ENCODE measurements around the gene DCN.

The DCN gene

DNA sequence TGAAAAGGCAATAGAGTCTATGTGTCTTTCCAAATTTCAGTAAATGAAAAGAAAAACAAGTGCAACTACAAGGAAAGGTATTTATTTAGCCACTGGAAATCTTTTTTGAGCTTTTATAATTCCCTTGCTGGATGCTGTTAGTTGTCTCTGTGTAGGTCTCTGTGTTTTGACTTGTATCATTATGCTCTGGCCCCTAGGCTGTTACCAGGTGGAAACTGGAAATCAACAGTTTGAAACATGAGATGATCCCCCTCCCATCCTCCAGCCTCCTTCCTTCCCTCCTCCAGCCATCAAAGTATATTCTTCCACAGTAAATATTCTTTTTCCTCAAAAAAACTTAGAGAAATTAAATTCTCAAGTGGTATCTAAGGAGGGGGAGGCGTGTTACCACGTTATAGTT is 934 bp upstream of the DCN start:
- DNase-seq: no peak

DNA sequence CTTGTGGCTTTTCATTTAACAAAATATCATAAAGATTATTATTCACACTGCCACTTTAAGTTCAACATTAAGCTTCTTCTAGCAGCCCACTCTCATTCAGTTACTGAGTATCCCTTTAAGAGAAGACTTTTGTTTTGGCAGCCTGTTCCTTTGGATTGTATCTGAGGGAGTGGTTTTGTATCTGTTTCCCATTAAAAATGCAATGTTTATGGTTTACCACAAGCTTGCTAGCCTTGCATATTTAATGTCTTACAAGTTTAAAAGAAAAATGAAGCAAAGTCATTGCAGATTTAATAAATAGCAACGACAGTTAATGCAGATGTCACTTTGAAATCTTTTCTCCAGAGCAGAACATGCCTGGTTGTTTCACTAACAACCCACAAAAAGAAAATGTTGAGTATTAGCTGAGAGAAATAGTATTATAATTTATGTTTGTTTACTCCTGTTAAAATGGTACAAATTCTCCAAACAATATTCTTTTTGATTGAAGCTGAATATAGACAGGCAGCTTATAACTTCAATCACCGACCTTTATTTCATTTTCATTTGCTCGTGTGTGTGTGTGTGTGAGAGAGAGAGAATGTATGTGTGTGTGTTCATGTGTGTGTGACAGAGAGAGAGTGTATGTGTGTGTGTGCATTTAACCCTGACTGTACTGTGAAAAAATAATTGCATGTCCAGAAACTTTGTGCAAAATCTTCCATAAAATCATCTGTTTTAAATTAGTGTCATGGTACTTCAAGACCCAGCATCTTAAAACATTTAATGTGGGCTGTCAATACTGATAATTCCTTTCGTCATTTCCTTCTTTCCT is 1.8 kb downstream of the DCN start:
- no peak for DNase-seq

DNA sequence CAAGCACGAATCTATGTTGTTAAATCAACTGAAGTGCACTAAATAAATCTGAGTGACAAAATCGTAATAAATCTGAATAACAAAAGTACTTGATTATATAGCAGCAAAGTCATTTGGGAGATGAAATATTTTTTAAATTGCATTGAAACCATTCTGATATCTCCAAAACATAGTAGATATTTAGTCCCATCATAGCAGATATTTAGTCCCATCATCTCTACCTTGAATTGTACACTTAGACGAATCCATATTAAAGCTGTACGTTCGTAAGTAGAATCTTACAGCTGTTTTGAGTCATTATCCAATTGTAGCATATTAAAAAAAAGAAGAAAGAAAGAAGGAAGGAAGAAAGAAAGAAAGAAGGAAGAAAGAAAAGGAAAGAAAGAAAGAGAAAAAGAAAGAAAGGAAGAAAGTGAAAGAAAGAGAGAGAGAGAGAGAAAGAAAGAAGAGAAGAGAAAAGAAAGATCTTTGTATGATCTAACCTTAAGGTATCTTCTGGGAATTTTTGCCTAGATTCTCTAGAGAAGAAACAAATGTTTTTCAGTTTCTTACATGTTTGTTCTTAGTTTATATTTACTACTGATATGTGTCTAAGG is 2.6 kb downstream of the DCN start:
- DNase-seq: no peak

DNA sequence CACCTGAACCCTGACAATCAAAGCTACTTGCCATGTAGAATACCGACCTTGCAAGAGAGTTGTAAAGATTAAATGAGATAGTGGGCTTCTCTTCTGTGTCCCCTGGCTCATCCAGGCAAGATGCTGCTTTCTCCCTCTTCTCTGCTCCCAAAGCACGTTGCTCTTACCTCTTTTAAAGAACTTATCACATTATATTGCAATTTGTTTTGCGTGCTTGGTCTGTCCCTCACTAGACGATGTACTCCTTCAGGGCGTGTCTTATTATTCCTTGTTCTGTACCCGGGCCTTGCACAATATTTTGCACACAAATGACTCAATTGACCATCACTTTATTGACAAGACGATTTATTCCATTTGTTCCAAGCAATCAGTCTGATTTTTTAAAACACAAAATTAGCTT is 3.3 kb downstream of the DCN start:
- DNase-seq: no peak

DNA sequence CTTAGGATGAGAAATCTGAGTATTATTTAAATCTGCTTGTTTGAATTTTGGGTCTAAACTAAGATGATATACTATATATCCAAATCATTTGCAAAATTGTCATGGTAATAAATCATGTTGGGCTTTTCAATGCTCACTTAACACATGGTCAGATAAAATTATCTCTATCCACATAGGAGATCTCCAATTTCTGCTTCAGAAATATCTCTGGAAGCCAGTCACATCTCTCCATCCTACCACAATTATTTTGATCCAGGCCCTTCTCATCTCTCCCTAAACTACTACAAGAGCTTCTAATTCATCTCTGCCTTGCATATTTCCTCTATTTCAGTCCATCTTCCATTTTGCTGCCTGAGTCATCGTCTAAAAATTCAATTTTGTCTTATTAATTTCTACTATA is 3.8 kb downstream of the DCN start:
- DNase-seq: no peak

DNA sequence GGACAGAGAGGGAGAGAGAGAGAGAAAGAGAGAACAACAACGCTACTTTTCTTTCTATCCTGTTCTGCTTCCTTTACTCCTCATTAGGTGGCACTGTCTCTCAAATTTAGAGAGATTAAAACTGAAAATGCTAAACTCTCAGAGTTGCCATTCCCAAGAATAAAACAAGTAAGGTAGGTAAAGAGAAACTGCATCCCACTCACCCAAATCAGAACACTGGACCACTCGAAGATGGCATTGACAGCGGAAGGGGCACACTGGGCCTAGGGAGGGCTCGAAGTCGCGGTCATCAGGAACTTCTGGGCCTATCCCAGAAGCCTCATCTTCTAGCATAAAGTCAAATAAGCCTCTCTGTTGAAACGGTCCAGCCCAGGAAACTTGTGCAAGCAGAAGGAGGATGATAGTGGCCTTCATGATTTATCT is 4.5 kb downstream of the DCN start:
- no peak for DNase-seq

DNA sequence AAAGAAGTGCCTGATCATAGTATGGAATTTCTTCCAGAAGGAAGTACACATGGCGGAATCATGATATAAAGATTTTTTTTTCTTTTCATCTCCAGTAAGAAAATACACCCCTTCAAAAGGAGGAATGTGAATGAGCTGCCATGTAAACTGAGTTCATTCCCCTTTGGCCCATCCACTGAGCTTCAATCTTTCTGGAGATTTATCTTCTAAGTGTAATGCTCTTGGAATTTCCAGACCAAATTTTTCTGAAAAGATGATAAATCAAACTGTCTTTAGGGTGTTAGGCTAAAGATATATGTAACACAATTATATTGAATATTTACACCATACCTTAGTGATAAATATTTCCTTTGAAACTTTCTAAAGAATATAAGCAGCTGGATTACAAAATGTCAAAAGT is 5.2 kb downstream of the DCN start:
- DNase-seq: no peak

DNA sequence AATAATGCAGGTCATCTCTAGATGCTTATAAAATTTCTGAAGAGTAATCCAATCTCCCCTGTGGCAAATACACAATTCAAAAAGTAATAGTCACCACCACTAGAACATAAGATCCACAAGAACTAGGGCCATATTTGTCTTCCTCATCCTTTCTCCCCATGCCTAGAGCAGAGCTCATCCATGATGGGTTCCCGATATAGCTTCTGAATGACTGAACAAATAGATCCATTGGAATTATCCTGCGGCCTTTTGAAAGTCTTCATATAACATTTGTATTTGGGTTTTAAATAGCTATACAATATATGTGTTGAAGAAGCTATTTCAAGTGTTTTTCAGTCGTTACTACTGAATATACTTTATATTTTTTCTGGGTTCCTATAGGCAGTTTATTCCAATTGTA is 5.7 kb downstream of the DCN start:
- DNase-seq: no peak

DNA sequence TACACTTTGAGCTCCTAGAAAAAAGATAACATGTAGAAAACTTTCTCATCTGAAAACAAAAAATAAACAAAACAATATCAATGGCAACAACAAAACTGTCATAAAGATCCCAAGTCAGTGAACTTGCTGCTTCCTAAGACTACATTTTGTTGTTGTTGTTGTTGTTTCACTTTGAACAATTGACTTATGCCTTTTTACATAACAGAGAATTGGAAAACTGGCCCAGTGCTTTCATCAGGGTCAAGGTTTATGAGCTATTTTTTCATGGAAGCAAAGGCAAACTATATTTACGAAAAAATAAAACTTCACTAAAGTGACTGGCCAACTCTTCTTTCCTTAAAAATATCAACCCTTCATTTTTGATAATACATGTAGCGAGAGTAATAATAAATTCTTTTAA is 6.3 kb downstream of the DCN start:
- DNase-seq: no peak

DNA sequence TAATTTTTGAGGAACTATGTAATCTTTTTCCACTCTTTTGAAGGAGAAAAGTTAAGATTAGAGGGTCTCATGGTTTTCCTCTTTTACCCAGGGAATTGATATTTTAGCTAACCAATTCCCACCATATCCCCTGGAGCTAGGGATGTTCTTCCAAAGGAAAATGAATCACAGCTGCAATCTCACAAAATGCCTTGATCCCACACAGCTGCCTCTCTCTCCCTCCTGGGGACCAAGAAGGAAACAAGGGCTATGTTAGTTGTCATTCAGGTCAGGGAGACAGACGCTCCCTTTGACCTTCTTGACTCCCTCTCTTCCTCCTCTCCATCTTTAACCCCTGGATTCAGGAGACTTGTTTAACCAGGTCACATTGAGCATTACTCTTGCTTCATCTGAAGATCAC is 9.5 kb downstream of the DCN start:
- DNase-seq: no peak

DNA sequence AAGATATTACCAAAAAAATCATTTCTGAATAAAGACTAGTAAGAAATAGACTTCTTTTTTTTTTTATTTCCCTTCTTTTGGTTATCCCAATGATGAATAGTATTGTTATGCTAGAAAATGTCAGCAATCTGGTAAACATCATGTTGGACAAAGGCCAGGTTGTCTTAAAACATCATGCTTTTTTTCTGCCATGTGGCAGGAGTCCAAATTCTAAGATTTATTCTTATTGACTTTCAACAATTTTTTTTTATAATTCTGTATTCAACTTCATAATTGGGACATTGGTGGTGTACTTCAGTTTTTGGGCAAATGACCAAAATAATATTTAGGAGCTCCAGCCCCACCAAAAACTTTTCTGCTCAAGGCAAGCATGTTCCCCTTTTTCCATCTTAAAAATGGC is 10.5 kb downstream of the DCN start:
- no peak for DNase-seq

DNA sequence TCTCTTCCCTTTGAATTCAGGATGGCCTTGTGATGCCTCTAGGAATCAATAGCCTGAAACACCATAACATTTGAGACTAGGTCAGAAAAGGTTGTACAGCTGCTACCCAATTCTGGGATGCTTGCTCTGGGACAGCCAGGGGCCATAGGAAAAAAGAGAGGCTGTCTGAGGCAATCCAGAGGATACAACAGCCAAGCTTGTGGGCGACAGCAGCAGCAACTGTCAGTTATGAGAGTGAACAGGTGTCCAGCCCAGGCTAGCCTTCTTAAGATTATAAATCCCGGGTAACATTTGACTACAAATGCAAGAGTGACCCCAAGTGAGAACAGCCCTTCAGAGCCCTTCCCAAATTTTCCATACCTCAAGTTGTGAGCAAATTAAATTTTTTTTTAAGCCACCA is 11.1 kb downstream of the DCN start:
- no peak for DNase-seq

DNA sequence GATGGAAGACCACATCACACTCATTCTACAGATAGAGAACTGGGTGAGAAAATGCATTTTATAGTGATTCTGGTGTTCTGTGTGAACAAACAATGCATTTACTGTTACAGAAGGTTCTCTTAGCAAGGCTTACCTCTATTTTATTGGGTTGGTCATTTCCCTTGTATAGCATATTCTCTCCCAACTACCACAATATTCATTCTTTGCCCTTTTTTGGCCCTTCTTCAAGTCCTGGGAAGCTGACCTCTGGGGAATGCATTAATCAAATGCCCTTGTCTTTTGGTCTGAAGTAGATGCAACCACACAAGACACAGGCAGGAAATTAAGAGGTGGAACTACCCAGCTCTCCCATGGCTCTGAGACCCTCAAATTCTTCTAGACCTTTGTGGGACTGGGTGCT is 19.5 kb downstream of the DCN start:
- no peak for DNase-seq

DNA sequence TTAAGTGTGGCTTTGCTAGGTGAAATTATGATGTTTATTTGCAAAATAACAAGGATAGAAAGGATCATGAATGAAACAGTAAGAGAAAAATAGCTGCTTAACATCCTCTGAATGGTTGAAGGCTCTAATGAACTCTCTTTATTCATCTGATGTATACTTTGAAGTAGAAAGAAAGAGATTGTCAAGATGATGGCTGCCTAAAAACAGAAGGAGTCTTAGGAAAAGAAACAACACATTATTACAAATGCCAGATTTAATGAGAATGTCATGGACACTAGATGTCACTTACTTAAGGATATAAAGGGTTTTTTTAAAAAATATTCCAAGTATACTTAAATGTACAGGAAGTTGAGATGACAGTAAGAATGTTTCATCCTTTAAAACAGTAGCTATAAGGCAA is 21.6 kb downstream of the DCN start:
- DNase-seq: no peak

DNA sequence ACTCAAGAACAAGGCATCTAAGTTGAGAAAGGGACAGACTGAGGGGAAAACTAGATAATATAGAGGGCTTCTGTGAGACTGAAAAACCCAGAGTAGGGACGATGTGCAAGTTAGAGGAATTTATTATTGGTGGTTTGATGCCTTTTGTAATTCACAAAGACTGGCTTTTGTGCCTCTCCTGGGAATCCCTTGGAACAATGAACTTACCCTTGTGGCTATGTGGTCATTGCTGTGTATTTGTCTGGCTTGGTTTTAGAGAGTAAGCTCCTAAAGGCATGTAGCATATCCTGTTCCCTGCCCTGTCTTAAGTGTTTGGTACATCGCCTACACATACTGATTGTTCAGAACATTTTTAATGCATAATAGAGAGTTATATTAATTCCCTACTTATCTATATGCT is 26.6 kb downstream of the DCN start:
- DNase-seq: no peak

DNA sequence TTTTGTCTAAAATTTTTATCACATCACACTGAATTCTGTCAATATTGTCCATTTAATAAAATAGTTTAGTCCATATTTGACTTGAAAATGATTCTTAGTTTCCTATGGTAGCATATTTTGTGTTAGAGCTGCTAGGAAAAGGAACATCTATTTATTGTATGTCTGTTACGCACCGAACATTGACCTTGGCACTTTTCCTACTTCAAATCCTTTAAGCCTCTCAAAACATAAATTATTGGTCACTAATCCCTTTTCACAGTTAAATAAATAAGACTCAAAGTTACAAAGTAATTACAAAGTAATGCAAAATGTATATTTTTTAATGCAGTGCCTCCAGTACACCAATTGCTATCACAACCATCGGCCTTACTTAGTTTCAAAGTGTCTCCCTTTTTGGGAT is 28.5 kb downstream of the DCN start:
- DNase-seq: no peak

DNA sequence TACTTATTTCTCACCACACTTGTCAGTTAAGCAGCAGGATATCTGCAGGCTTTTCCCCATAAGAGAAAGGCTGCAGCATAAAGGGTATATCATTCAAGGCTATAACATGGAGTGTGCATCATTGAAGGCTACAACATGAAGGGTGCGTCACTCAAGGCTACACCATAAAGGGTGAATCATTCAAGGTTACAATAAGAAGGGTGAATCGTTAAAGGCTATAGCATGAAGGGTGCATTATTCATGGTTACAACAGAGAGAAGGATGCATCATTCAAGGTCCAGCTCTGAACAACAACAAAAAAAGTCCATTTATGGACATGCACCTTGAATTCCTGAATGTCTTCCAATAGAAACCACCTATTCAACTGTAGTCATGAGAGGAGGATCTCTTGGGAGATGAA is 38.6 kb downstream of the DCN start:
- no peak for DNase-seq

DNA sequence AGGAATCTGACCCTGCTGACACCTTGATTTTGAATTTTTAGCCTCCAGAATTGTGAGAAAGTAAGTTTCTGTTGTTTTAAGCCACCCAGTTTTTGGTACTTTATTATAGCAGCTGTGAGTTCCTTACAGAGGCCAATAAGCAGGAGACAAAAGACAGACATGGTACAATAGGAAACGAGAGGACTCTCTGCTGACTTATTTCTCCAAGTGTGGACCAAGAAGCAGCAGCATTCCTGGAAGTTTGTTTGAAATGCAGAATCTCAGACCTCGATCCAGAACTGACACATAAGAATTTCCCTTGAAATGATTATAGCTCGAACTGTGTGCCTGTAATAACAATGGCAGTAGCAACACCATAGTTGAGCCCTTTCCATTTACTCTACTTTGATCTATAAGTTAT is 39.4 kb downstream of the DCN start:
- DNase-seq: no peak

DNA sequence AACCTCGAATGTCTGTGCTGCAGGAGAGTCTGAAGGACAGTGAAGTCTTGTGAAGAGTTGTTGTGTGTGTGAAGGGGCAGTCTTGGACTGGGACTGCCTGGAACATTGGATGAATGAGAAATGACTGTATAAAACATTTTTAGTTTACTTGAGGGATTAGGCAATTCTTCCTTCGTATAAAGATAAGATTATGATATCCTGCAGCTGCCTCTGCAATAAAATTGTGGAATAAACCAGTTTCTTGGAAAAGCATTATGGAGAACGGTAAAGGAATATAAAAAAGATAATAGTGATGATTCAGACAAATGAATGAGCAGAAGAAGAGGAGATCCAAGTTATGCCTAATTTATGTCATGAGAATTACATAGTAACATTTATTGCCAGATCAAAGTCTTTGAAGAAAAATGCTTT is 40.4 kb downstream of the DCN start:
- DNase-seq: no peak

DNA sequence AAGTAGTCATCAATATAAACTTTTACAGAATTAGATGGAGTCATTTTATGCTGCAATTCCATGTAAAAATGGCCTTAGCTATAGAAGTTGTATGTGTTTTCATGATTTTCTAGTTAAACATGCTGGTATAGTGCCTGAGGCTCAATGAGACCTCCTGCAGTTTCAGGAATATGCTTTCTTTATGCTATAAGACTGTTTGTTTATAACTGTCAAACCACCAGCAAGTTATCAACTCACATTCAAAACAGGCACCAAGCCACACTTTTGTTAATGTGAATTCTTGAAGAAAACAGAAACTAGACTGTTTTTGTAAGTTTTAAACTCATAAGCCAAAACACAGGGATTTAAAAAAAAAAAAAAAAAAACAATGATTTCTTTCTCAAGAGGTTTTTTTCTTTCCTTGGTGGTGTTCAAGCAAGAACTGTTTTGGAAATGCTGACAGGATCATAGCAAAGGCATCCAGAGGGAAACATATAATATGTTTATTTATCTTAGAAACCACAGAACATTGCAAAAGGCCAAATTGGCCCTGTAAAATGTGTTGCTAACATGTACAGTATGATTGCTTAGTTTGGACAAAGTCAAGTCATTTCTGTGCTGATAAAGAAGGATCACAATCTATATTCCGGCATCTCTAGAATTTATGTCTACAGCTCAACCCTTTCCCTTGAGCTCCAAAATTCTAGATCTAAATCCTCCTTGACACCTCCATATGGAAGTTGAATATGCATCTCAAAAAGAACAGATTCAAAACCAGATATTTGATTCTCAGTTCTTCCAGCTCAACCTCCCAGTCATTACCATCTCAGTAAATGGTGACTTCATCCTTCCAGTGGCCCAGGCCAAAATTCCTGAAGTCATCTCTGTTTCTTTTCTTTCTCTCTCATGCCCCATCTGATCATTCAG is 42.3 kb downstream of the DCN start:
- DNase-seq: no peak

DNA sequence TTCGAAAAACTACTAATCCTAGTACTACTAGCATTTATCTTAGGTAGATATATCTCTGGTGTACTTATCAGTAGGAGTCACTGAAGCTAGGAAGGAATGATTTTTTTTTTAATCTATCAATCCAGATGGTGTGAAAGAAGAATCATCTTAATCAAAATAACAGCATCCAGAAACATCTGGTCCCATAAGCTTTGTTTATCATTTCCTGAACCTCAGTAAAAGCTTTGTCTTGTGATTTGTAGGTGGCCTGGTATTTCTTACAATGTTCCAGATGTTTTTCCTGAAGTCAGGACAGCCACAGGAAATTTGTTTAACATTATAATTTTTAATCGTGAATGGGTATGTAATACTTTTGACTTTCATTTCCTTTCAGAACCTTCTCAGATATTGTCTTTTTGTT is 43.3 kb downstream of the DCN start:
- DNase-seq: no peak

DNA sequence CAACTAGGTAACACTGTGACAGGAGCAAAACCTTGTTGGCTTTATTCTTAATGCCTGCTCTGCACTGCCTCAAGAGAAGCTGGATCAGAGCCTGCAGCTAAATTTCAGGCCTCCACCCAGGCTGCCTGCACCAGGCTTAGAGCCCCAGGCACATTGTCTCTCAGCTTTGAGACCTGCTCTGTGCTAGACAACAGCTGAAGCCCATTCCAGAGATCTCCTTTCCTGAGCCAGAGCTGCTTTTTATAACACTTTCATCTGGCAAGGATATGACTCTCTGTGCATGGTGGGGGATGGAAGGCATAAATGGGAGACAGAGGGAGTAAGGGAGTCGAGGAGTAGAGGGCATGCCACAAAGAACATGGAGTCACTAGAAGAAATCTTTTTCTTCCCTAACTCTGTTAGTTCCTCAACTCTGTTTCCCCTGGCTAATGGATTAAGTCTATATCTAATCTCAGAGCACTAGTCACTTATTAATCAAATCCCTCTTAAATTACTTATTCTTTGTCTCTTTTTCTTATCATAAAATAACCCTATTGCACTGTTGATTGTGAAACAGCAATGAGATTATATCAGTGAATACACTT is 44.2 kb downstream of the DCN start:
- DNase-seq: no peak

DNA sequence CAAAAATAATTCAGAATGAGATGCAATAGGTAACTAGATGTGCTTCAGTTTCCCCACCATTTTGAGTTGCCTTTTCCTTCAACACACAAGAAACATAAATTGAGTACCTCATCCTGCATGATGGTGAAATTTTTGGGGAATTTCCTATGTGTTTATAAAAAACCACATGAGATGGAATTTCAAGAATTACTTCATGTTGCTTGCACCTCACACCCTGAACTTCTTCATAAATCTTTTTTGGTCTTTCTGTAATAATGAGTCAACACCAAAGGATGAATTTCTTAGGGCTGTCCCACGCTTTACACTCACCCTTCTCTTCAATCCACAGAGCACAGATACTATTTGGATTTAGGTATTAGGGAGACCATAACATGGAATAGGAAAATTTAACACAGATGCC is 48.7 kb downstream of the DCN start:
- no peak for DNase-seq

All from stimulated activated naive CD4-positive, alpha-beta T cell treated with Interleukin-2 at 50 U/mL for 16 hours (primary cell).